ENCODE measurements around the gene POC1B.

DNA sequence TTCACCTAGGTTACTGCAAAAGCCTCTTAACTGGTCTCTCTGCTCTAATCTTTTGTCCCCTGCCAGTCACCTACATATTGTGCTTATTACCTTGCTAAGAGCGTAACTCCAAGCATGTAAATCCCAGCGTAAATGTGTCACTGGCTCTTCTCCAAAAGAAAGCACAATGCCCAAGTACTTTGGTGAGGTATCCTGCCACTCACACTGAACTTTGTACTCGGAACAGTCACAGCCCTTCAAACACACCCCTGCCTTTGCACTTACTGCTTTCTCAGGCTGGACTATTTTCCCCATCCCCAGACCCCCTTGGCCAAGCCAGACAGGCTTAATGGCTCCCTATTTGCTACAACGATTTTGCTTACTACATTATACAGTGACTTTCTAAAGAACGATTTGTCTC is 33.0 kb downstream of the POC1B start:
- no peak for TF ChIP-seq EZH2 (IDR thresholded peaks at IDR 0.05; ENCODE audit: low read depth)
- TF ChIP-seq, protein P1, sequence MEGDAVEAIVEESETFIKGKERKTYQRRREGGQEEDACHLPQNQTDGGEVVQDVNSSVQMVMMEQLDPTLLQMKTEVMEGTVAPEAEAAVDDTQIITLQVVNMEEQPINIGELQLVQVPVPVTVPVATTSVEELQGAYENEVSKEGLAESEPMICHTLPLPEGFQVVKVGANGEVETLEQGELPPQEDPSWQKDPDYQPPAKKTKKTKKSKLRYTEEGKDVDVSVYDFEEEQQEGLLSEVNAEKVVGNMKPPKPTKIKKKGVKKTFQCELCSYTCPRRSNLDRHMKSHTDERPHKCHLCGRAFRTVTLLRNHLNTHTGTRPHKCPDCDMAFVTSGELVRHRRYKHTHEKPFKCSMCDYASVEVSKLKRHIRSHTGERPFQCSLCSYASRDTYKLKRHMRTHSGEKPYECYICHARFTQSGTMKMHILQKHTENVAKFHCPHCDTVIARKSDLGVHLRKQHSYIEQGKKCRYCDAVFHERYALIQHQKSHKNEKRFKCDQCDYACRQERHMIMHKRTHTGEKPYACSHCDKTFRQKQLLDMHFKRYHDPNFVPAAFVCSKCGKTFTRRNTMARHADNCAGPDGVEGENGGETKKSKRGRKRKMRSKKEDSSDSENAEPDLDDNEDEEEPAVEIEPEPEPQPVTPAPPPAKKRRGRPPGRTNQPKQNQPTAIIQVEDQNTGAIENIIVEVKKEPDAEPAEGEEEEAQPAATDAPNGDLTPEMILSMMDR (conservative IDR thresholded peaks at IDR 0.05) = no peak
